K562 (cell line): ENCODE data around the gene COL4A2. TPM values are rescaled to one million over a fixed set of nuclear protein-coding genes. Genes with fewer than 3 reads are reported as not detected.

Experiments
- ATAC-seq: fragments of 200-7000 bp; cut with Tn5 transposase; 3 replicates; pipeline ENCODE4 v1.9.1; 2020; ENCODE audit warnings: moderate library complexity
- BruUV-seq: library from RNA; stranded (reverse); fragments of 400-500 nt; replicated peaks from 2 replicates; lab custom pipeline; 2021; lab: Mats Ljungman, UMichigan
- CTCF ChIA-PET: fragments of 300-600 bp; formaldehyde crosslinking; extraction: SDS; loops from one replicate; lab custom pipeline; 2021; ENCODE audit warnings: low intra/inter-chr PET ratio; lab: Yijun Ruan, JAX
- POLR2A ChIA-PET: fragments of 300-600, 350-650 bp; sonication (Branson Sonifier 250); formaldehyde crosslinking; extraction: SDS; loops from one replicate; lab custom pipeline; 2021; ENCODE audit warnings: antibody characterized with exemption, inconsistent platforms; lab: Yijun Ruan, JAX
- DNase-seq, 4 experiments: peaks; one replicate each; pipeline versions ENCODE4 v3.0.0 to v3.0.0-alpha.2; 2011 to 2018; ENCODE audit warnings: low spot score in 3 of 4, mixed read lengths in 3 of 4; ENCODE audit errors: extremely low read depth in 1 of 4
- FAIRE-seq: peaks from 2 replicates; lab custom pipeline; 2011; peaks lifted over from hg19 to GRCh38; lab: Jason Lieb, UNC
- H2AFZ ChIP-seq: 2 replicates; pipeline ENCODE4 v1.6.0; 2011; ENCODE audit warnings: low read depth, low read length, control low read depth, inconsistent platforms
- H3K27ac ChIP-seq: fragments of 200-600 bp; 3 replicates; pipeline ENCODE4 v1.8.0; 2011; ENCODE audit warnings: low read depth, mild to moderate bottlenecking, control low read depth, inconsistent platforms, low read length, moderate library complexity, mixed read lengths; ENCODE audit errors: extremely low read depth
- H3K27me3 ChIP-seq, 2 experiments: fragments of 300-600 bp in 1 of 2; 2 replicates in 1 of 2; 3 replicates in 1 of 2; pipeline versions ENCODE4 v1.6.0 to v1.8.0; 2011; ENCODE audit warnings: inconsistent platforms in 2 of 2, low read length in 2 of 2, mild to moderate bottlenecking in 1 of 2, mixed read lengths in 1 of 2, moderate library complexity in 1 of 2; ENCODE audit not compliant: control insufficient read depth in 2 of 2, insufficient read depth in 2 of 2
- H3K36me3 ChIP-seq: fragments of 300-600 bp; 3 replicates; pipeline ENCODE4 v1.8.0; 2011; ENCODE audit warnings: mild to moderate bottlenecking, low read length, inconsistent platforms; ENCODE audit not compliant: control insufficient read depth, insufficient read depth
- H3K4me1 ChIP-seq, 2 experiments: fragments of 200-600 bp in 1 of 2; replicated peaks in 1 of 2; 2 replicates in 1 of 2; 3 replicates in 1 of 2; pipeline versions ENCODE4 v1.5.1 to v1.8.0; 2011; ENCODE audit warnings: inconsistent platforms in 2 of 2, low read length in 2 of 2, mild to moderate bottlenecking in 1 of 2, mixed read lengths in 1 of 2, moderate library complexity in 1 of 2; ENCODE audit not compliant: control insufficient read depth in 2 of 2, insufficient read depth in 2 of 2
- H3K4me2 ChIP-seq: 2 replicates; pipeline ENCODE4 v1.6.1; 2011; ENCODE audit warnings: low read length, control low read depth, inconsistent platforms, mixed read lengths; ENCODE audit not compliant: insufficient read depth
- H3K4me3 ChIP-seq: fragments of 200-600 bp; sonication (generic), shearing (Covaris generic); 2 replicates; pipeline ENCODE4 v1.5.1; 2016; ENCODE audit warnings: control low read depth, inconsistent platforms
- H3K79me2 ChIP-seq: fragments of 200-600 bp; 3 replicates; pipeline ENCODE4 v1.8.0; 2011; ENCODE audit warnings: low read length, inconsistent platforms; ENCODE audit not compliant: control insufficient read depth, insufficient read depth
- H3K9ac ChIP-seq, 2 experiments: 2 replicates each; pipeline versions ENCODE4 v1.6.0 to v1.6.1; 2011; ENCODE audit warnings: low read depth in 2 of 2, low read length in 2 of 2, control low read depth in 1 of 2, inconsistent platforms in 1 of 2, mild to moderate bottlenecking in 1 of 2, mixed read lengths in 1 of 2; ENCODE audit not compliant: insufficient read depth in 1 of 2
- H3K9me1 ChIP-seq: one replicate; pipeline ENCODE4 v1.6.0; 2011; ENCODE audit warnings: inconsistent platforms, mild to moderate bottlenecking, low read length, moderate library complexity; ENCODE audit not compliant: control insufficient read depth, insufficient read depth
- H3K9me3 ChIP-seq: replicated peaks from 2 replicates; pipeline ENCODE4 v1.5.1; 2011; ENCODE audit warnings: low read depth, low read length, inconsistent platforms; ENCODE audit not compliant: control insufficient read depth, insufficient read depth
- H4K20me1 ChIP-seq: replicated peaks from 2 replicates; pipeline ENCODE4 v1.6.1; 2011; ENCODE audit warnings: low read length, inconsistent platforms, mixed read lengths; ENCODE audit not compliant: control insufficient read depth, insufficient read depth
- SNIP1 ChIP-seq: fragments of 450-650 bp; IDR thresholded peaks from 2 replicates; pipeline ENCODE4 v1.7.1; 2017; ENCODE audit warnings: low read depth, mild to moderate bottlenecking
- WGBS: fragments of 100-300 bp; shearing (Covaris generic); methylation state at CpG from one replicate; pipeline ENCODE4 v1.1.6; 2016; ENCODE audit warnings: low coverage, mixed read lengths; ENCODE audit not compliant: insufficient coverage; ENCODE audit errors: missing lambda C conversion rate; 5-methylcytosine and 5-hydroxymethylcytosine counted together
- in situ Hi-C: fragments of 300-500 bp; cut with MboI; formaldehyde crosslinking; loops from 4 replicates; pipeline ENCODE4 v1.15.0; 2018; ENCODE audit warnings: inconsistent platforms, mixed read lengths
- intact Hi-C: fragments of 100-400 bp; cut with micrococcal nuclease; formaldehyde crosslinking; loops from 2 replicates; pipeline ENCODE4 v1.14.2; 2022
- polyA plus RNA-seq, 8 experiments: library from polyadenylated mRNA; depleted of rRNA in 4 of 8; stranded (reverse) in 5 of 8; unstranded in 3 of 8; fragments of >200 nt; fragmentation: Nextera tagmentation in 2 of 8; fragmentation: Illumina TruSeq in 1 of 8; extraction: Ambion mirVana in 2 of 8; extraction: Trizol in 1 of 8; gene quantifications; 2 replicates each; pipeline versions ENCODE4 v1.2.1 to v1.2.3, GENCODE V29; 2011 to 2014; ENCODE audit warnings: inconsistent platforms in 1 of 8, missing spikeins in 1 of 8
- total RNA-seq, 7 experiments: library from RNA; depleted of rRNA in 6 of 7; stranded (reverse); fragments of >200 nt in 6 of 7; fragmentation: Illumina TruSeq in 2 of 7; extraction: Trizol in 2 of 7; gene quantifications; 2 replicates each; pipeline versions ENCODE4 v1.2.1 to v1.2.3, GENCODE V29; 2011 to 2021; ENCODE audit warnings: low replicate concordance in 1 of 7
- TF ChIP-seq, protein P1 (sequence below): fragments of 450-650 bp; IDR thresholded peaks from 2 replicates; pipeline ENCODE4 v1.6.1; 2017; ENCODE audit warnings: antibody characterized with exemption

COL4A2 gene
- total and polyA plus RNA-seq, 9 of the 15 experiments (the other 6 are each of a cell fraction or from before 2014, with no cell fraction given): 0.13 to 15.2 (median 8.1) TPM

- ChIA-PET CTCF (no interaction called here), POLR2A (no interaction called here)
- 0% methylated on average over 5 of the region's 5 CpGs for WGBS
These were observed 30.5 kb upstream of the COL4A2 start for GRCh38 chr13:110276553-110276950.

More at GRCh38 chr13:110276553-110276950, 30.5 kb upstream of the COL4A2 start:
- Histone ChIP-seq H4K20me1 (no peaks in the 10 kb centered on the region), H3K27me3 (peaks cover under 1 to 3% of the 10 kb centered on the region in 2 experiments; a peak in 2 of 5 replicates), H3K9ac (no peak overlapping the region), H3K27ac (no peak overlapping the region), H2AFZ (no peak overlapping the region), H3K9me1 (no peaks in the 10 kb centered on the region), H3K4me2 (no peak overlapping the region), H3K4me3 (no peak overlapping the region), H3K36me3 (no peaks in the 10 kb centered on the region), H3K4me1 (no peaks in the 10 kb centered on the region), H3K9me3 (no peaks in the 10 kb centered on the region), H3K79me2 (no peaks in the 10 kb centered on the region)
- no TSS peak for BruUV-seq
- DNase-seq (no peak), ATAC-seq (no peak), FAIRE-seq (no peak)
- in situ Hi-C loops: no loop called here
- intact Hi-C loops: no loop called here
- TF ChIP-seq, protein P1, sequence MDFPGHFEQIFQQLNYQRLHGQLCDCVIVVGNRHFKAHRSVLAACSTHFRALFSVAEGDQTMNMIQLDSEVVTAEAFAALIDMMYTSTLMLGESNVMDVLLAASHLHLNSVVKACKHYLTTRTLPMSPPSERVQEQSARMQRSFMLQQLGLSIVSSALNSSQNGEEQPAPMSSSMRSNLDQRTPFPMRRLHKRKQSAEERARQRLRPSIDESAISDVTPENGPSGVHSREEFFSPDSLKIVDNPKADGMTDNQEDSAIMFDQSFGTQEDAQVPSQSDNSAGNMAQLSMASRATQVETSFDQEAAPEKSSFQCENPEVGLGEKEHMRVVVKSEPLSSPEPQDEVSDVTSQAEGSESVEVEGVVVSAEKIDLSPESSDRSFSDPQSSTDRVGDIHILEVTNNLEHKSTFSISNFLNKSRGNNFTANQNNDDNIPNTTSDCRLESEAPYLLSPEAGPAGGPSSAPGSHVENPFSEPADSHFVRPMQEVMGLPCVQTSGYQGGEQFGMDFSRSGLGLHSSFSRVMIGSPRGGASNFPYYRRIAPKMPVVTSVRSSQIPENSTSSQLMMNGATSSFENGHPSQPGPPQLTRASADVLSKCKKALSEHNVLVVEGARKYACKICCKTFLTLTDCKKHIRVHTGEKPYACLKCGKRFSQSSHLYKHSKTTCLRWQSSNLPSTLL: no peak
- no peak for TF ChIP-seq SNIP1
